NCI-H1694 (cell line): ENCODE data around the gene HSDL1.

ENCODE experiments used
- DNase-seq: peaks from one replicate; lab custom pipeline; 2025; lab: John Stamatoyannopoulos, UW

Gene HSDL1

DNA sequence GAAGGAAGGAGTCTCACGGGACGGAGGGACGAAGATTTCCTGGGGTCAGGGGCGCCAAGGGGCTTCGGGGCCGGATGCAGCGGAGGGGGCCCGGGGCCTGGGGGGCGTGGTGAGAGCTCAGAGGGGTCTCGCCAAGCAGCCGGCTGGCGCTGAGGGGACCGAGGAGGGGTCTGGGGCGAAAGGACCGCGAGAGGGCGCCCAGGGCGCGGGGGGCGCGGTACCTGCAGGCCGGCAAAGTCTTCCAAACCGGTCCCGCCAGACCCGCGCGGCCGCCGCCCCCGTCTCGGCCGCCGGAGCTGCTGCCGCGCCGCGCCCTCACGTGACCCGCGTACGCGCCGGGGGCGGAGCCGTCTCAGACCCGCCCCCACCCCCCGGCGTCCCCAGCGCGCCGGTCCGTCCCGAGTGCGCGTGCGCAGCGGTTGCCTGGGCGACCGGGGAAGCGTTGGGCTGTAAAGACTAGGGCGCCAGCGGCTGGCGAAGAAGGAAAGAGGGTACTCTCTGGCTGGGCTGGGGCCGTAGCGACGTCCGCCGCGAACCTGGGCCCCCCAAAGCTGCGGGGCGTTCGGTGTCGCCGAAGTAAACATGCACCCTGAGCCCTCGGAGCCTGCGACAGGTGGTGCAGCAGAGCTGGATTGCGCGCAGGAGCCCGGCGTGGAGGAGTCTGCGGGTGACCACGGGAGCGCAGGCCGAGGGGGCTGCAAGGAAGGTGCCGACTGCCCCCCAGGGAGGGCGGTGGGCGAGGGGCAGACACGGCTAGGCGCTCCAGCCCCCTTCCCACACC lies at the start of gene HSDL1, which contains the start of gene DNAAF1:
Gene HSDL1 (minus strand): TSS at position 319 of the 781 bp plus-strand sequence. CDS start 13,856 bp downstream, outside the sequence.
Gene DNAAF1 (plus strand): TSS at position 450 of the 781 bp plus-strand sequence. CDS start 133 bp downstream, at position 583.
- DNase-seq, result peak; percentile 19

- no peak for DNase-seq
Observed at GRCh38 chr16:84194018-84194417, 49.0 kb upstream of the HSDL1 start.

GRCh38 chr16:84193480-84193879 lies 48.5 kb upstream of the HSDL1 start:
- DNase-seq, result no peak

DNA sequence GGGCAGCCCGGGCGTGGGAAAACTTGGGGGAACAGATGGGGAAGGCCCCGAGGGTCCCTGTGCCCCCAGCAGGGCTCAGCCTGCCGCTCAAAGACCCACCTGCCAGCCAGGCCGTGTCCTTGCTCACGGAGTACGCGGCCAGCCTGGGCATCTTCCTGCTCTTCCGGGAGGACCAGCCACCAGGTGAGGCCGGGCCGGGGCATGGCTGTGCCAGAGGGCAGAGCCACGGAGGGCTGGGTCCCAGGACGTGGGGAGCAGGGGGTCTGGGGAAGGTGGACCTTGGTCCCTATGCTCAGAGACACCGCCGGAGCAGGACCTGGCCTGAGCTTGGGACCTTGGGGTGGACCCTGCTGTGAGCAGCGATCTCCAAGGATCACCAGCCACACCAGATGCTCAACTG lies 46.5 kb upstream of the HSDL1 start:
- DNase-seq, result no peak

DNA sequence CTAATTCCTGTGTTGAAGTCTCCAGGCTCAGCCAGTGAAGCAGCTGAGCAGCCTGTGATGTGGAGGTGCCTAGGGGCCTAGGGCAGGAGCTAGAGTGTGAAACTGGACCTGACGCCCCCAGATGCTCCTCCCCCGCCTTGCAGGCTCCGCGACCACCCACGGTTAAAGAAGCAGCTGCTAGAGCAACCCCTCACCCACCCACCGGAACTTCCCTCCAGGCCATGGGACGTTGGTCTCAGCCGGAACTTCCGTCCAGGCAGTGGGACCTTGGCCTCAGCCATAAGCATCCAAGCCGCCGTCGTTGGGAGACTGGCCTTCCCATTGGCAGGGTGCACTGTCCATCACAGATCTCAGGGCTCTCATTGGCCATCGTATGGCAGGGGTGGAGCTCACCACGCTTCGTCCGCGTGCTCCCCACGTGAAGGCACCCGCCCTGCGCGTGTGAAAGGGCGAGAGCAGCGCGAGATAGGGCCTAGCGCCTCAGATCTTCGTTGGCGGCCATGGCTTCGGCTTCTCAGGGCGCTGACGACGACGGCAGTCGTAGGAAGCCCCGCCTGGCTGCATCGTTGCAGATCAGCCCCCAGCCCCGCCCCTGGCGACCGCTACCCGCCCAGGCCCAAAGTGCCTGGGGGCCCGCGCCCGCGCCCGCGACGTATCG lies 45.9 kb upstream of the HSDL1 start, which contains the start of gene ADAD2:
Gene ADAD2 (plus strand): TSS at position 427 of the 658 bp plus-strand sequence. CDS start 74 bp downstream, at position 501.
- no peak for DNase-seq

GRCh38 chr16:84186685-84187437 lies 41.9 kb upstream of the HSDL1 start, which contains the start of gene TAF1C:
Gene TAF1C (minus strand): TSS chr16:84187057. CDS start chr16:84184988, 2,069 bp downstream.
- DNase-seq, result peak; percentile 85

DNA sequence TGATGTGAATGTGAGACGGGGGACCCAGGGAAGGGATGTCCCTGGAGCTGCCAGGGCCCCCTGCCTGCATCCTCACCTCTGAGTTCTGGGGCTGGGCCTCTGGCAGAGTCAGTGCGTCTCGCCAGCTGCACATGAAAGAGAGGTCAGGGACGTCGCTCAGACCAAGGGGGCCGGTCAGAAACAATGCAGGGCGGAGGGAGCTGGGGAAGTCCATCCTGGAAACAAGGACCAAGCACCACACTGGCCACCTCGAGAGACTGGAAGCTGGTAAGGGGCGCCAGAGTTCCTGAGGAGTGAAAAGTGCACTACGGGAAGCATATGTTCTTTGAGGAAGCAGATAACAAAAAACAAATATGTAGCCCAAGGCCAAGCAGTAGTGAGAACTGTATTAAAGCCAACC lies 39.8 kb upstream of the HSDL1 start:
- DNase-seq, result no peak

DNA sequence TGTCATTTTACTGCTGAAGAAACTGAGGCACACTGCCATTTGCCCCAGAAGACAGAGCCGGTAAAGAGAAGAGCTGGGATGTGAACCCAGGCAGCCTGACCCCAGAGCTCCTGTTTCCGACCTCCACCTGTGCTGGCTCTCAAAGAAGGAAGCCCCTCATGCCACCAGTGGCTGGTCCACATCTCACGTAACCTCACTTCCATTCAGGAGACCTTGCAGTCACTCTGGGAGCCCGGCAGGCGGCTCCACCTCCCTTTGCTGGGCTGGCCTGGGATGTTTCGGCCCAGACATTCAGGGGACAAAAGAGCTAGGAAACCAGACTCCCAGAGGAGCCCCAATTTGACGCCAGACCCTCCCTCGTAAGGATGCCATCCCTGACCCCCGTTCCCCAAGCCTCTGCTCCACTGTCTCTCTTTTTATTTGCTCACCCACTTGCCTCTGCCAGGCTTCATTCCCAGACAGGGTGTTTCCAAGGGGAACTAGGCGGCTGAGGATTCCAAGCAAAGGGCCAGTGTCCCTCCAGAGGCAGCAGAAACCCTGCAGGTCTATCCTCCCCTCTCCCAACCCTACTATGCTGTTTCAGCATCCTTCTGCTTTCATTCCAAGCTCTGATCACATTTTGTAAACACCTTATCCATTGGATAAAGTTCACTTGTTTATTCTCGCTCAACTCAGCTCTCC lies 39.1 kb upstream of the HSDL1 start:
- DNase-seq, result peak; percentile 19

DNA sequence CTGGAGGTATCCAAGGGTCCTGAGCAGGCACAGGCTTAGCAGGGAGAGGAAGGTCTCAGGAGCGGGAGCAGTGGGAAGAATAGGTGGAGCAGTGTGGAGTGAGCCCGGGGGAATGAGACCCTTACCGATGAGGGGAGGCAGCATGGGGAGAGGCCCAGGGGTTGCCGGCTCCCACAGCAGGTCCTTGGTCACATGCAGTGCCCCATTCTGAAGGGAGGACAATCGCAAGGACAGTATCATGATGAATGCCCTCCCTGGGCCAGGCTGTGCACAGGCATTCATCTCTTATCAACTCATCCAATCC lies 38.5 kb upstream of the HSDL1 start:
- DNase-seq, result no peak

GRCh38 chr16:84182680-84183571 lies 37.9 kb upstream of the HSDL1 start:
- no peak for DNase-seq

DNA sequence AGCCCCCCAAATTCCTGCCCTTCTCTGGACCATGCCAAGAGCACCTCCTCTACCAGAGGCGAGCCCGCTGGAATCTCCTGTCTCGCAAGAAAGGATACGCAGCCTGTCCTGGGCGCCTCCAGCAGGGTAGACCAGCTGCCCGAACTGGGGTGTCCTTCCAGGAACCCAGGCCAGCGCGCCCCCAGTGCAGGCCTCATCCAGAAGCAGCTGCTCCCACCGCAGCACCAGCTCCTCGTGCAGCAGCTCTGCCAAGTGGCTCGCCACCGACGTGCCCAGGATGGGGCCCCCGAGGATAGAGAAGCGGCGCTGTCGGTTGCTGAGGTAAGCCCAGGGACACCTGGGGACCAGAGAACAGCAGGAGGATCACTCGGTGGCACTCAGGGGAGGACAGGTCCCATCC lies 37.1 kb upstream of the HSDL1 start:
- DNase-seq, result no peak

GRCh38 chr16:84181144-84181915 lies 36.4 kb upstream of the HSDL1 start:
- no peak for DNase-seq

- no peak for DNase-seq
Observed at GRCh38 chr16:84180519-84181140, 35.7 kb upstream of the HSDL1 start.

GRCh38 chr16:84179612-84180320 lies 34.8 kb upstream of the HSDL1 start:
- DNase-seq, result no peak

DNA sequence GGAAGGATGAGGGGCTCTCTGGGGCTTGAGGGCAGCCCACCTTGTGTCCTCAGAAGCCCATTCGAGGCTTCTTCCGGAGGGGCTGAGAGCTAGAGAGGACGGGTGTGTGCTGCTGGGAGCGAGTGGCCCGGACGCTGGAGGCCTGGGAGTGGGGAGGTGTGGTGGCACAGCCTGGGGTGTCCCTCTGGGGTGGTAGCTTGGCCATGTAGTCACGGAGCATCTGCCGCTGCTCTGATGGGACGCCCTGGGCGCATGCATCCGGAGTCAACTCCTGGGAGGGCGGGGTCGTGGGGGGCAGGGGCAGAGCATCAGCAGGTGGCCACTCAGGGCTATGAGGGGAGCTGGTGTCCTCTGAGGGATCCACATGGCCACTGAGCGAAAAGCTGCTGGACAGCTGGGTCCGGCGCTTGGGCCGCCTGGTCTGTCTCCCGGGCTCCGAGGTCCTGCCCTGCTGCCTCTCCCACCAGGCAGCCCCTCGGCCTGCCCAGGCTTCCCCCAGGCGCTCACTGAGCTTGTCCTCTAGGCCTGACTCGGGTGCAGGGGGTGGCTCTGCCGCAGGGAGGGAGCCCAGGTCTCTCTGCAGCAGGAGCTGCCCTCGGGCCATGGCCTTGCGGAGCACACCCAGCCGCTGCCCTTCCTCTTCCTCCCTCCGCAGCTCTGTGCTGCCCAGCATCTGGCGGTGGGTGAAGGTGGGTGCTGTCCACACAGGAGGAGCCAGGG lies 34.1 kb upstream of the HSDL1 start:
- DNase-seq, result no peak

GRCh38 chr16:84178146-84178765 lies 33.3 kb upstream of the HSDL1 start:
- DNase-seq, result no peak

DNA sequence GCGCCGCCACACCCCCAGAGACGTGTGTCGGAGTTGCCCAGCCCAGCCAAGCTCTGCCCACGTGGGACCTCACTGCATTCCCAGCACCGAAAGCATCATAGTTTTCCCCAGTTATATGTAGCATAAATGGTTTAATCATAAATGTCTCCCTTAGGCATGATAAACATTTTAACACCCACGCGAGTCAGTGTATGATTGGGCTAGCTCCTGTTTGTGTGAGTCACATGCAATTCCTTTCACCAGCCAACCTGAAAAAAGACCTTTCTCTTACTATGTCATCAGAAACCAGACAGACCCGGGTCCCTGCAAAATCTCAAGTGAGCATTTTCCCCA lies 32.7 kb upstream of the HSDL1 start:
- no peak for DNase-seq
